Hematopoietic multipotent progenitor cell treated with erythropoietin and hydrocortisone succinate and interleukin-3 and kit ligand, for 6 days (in vitro differentiated cells): ENCODE results near the gene DMBX1.

Source experiments
- DNase-seq: peaks from one replicate; pipeline ENCODE4 v3.0.0-alpha.2; 2015

The DMBX1 gene

GRCh38 chr1:46484783-46485490, 4.7 kb upstream of the DMBX1 start:
- no peak for DNase-seq

- no peak for DNase-seq
These were observed 3.8 kb upstream of the DMBX1 start for GRCh38 chr1:46485564-46486431.

- no peak for DNase-seq
These were observed 3.1 kb upstream of the DMBX1 start for GRCh38 chr1:46486432-46487015.

- peak; percentile 80 for DNase-seq
These were observed 1.8 kb upstream of the DMBX1 start for GRCh38 chr1:46487818-46488218.

- DNase-seq, result no peak
These were observed 1.1 kb upstream of the DMBX1 start for GRCh38 chr1:46488343-46489168.

- no peak for DNase-seq
These were observed 433 bp upstream of the DMBX1 start for GRCh38 chr1:46489169-46489637.

GRCh38 chr1:46490406-46490655, 695 bp downstream of the DMBX1 start:
- no peak for DNase-seq

- DNase-seq, result peak; percentile 24
These were observed 1.2 kb downstream of the DMBX1 start for GRCh38 chr1:46490656-46491442.

GRCh38 chr1:46491443-46492268, 2.0 kb downstream of the DMBX1 start:
- peak; percentile 19 for DNase-seq

GRCh38 chr1:46492269-46492853, 2.7 kb downstream of the DMBX1 start:
- no peak for DNase-seq

- no peak for DNase-seq
These were observed 3.2 kb downstream of the DMBX1 start for GRCh38 chr1:46492871-46493270.

- DNase-seq, result no peak
These were observed 3.8 kb downstream of the DMBX1 start for GRCh38 chr1:46493316-46494032.

GRCh38 chr1:46494910-46495309, 5.3 kb downstream of the DMBX1 start:
- DNase-seq, result no peak

- DNase-seq, result no peak
These were observed 6.1 kb downstream of the DMBX1 start for GRCh38 chr1:46495778-46496177.

GRCh38 chr1:46496505-46496904, 6.9 kb downstream of the DMBX1 start:
- DNase-seq, result no peak

- no peak for DNase-seq
These were observed 7.4 kb downstream of the DMBX1 start for GRCh38 chr1:46497020-46497419.

GRCh38 chr1:46497665-46498064, 8.0 kb downstream of the DMBX1 start:
- DNase-seq, result no peak

GRCh38 chr1:46501528-46501927, 11.9 kb downstream of the DMBX1 start:
- DNase-seq, result no peak

GRCh38 chr1:46503421-46503820, 13.8 kb downstream of the DMBX1 start:
- DNase-seq, result no peak
